Measurements from ENCODE around the gene HDAC5.
"Not testable (repeated sequence)": the region's sequence is repeated elsewhere in the genome, so short reads cannot be mapped to it uniquely, and the experiment has no call there.

The HDAC5 gene

DNA sequence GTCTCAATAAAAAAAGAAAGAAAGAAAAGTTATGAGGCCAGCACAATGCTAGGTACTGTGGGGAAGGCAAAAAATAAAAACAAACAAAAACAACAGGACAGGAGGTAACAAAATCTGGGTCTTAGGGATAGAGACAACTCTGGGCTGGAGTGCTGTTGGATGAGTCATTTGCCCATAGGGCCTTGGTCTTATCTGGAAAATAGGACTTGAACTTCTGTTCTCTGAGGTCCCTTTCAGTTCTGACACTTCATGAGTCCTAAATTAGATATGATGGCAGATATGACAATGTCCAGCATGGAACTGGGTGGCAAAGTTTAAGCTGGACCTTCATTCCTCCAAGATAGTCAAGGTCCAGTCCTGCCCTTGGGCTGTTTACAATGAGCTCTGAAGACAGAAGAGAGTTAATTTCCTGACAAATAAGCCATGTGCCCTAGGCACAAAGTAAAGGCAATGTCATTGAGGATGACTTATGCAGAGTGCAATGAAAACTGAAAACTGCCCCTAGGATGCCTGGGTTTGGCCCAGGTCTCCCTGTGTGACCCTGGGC lies 8.9 kb upstream of the HDAC5 start:
- ATAC-seq: peak in 1 of 2 donors; percentile 33

DNA sequence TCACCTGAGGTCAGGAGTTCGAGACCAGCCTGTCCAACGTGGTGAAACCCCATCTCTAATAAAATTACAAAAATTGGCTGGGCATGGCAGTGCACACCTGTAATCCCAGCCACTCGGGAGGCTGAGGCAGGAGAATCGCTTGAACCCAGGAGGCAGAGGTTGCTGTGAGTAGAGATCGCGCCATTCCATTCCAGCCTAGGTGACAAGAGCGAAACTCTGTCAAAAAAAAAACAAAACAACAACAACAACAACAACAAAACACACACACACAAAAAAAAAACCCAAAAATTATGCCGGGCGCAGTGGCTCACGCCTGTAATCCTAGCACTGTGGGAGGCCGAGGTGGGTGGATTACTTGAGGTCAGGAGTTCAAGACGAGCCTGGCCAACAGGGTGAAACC lies 7.9 kb upstream of the HDAC5 start:
- ATAC-seq: not testable (repeated sequence)

GRCh38 chr17:44130693-44131349 lies 7.4 kb upstream of the HDAC5 start:
- no peak for ATAC-seq

DNA sequence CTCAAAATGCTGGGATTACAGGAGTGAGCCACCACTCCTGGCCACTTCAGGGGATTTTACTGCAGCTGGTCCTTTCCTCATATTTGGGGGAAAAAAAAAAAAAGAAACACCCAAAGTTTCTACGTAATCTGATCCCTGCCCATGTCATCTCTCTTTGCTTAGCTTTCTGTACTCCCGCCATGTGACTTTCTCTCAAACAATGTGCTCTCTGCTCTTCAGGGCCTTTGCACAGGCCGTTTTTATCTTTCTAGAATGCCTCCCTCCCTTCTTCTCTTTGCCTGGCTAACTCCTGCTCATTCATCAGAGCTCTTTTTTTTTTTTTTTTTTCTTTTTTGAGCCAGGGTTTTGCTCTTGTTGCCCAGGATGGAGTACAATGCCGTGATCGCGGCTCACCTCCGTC lies 4.9 kb upstream of the HDAC5 start:
- no peak for ATAC-seq

DNA sequence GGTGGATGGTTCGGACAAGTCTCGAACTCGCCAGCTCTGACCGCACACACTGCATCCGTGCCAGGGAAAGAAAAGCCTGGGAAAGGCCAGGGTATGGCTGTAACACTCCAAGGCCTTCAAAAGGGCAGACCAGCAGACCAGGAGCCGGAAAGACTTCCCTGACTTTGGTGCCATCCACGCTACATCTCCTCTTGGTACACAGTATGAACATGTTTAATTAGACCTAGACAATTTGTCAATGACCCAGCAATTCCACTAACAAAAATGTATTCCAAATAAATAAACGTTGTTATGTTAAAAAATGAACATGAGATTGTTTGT lies 637 bp upstream of the HDAC5 start:
- ATAC-seq: no peak

GRCh38 chr17:44122816-44123355 lies 555 bp downstream of the HDAC5 start:
- peak in 1 of 2 donors; percentile 3 for ATAC-seq

- no peak for ATAC-seq
Observed at GRCh38 chr17:44121997-44122815, 1.2 kb downstream of the HDAC5 start.

DNA sequence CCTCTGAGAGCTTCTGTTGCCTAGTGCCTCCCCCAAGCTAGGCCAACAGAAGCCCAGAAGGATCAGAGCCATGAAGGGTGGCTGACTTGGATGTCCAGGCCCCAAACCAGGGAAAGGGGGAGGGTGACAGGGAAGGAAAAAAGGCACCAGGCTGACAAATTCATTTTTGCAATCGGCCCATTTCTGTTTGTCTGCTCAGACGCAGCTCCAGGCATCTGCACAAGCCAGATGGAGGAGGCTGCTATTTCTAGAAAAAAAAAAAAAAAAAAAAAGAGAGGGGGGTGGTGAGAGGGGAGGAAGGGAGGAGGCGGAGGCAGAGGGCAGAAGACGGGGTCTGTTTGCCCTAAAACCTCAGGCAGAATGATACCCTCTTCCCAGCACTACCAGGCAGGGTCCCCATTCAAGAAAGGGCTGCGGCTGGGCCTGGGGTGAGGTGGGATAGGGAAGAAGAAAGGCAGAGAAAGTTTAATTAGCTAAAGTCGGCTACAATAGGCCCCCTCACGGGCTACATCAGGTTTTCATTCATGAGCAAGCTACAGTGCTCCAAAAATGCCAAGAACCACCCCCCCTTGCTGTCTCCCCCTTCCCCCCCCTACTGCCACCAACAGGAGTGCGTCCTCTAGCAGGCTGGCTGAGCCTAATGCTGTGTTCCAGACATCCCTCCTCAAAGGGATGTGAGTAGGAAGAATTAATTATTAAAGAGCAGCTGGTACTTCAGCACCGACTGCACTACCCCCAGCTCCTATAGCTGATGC lies 2.4 kb downstream of the HDAC5 start:
- no peak for ATAC-seq

- ATAC-seq: not testable (repeated sequence)
Observed at GRCh38 chr17:44120281-44120680, 3.2 kb downstream of the HDAC5 start.

DNA sequence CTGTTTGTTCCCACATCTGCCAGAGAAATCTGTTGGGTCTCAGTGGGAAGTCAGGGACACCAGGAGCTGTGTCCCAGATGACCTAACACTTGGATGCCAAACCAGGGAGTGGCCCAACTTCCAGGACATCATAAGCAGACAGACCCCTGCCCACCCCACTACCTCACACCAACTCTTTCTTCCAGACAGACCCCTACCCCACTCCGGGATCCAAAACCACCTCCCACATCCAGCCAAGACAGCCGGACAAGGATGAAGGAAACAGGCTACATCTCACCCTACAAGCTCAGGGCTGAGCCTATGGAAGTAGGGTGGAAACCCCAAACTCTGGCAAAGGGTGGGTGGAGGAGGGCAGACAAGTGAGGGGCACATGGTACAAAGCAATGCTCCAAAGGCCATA lies 3.6 kb downstream of the HDAC5 start:
- no peak for ATAC-seq

DNA sequence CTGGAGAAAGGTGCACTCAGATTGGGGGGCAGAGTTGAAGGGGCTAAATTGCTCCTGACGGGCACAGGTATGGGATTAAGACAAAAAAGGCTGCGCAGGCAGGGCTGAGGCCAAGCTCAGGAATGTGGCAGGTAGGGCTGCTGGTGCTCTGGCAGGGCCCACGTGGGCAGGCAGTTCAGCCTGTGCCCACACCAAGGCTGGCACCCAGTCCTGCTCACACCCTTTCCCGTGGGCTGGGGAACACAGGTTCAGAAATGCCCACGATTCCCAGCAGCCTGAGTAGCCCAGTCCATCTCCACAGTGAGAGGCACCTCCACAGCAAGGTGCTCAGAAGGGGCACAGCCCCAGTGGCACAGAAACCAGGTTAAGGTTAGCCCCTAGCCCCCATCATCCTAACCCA lies 4.4 kb downstream of the HDAC5 start:
- ATAC-seq: no peak

- no peak for ATAC-seq
Observed at GRCh38 chr17:44118427-44119050, 4.9 kb downstream of the HDAC5 start.

- no peak for ATAC-seq
Observed at GRCh38 chr17:44117351-44117750, 6.1 kb downstream of the HDAC5 start.

DNA sequence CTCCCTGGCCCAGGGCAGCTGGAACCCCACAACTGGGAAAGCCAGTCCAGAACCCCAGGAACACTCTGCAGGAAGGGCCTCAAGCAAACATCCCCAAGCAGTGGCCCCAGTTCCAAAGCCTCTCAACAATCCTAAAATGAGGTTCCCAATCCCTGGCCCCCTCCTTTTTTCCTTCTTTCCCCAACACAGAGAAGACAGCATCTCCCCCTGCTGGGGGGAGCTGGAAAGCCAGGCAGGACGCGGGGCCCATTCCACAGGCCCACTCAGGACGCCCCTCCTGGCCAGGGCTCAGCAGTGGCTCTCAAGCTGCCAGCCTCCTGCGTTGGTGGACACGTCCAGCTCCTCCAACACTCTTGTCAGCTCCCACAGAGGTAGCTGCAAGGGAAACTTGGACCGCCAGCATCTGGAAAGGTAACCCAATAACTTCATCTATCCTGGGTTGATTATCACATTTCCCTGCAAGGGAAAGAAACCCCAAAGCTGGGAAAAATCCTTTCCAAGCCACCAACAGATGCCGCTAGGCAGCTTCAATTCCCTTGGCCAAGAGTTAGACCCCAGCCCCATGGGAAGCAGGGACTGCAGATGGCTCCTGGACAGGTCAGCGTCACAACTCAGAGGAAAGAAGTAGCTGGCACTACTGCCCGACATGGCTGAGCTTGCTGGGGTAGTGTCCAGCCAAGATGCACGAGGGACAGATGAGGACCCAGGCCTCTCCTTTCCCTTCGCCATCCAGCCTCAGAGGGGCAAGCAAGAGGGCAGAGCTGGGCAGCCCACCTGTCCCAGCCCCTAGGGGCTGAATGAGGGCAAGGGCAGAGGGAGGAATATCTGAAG lies 7.6 kb downstream of the HDAC5 start:
- no peak for ATAC-seq

- no peak for ATAC-seq
Observed at GRCh38 chr17:44113868-44114840, 9.3 kb downstream of the HDAC5 start.

GRCh38 chr17:44113382-44113781 lies 10.1 kb downstream of the HDAC5 start:
- ATAC-seq: no peak

GRCh38 chr17:44112284-44113280 lies 10.9 kb downstream of the HDAC5 start:
- no peak for ATAC-seq

- ATAC-seq: no peak
Observed at GRCh38 chr17:44111777-44112176, 11.7 kb downstream of the HDAC5 start.
